CD4-positive, alpha-beta T cell treated with Interleukin-12 subunit alpha and Interleukin-12 subunit beta, for 1 hour (primary cell): ENCODE data around the gene GRAMD4.
"Not testable (repeated sequence)": the region's sequence is repeated elsewhere in the genome, so short reads cannot be mapped to it uniquely, and the experiment has no call there.

ENCODE experiments used
- DNase-seq: peaks from one replicate; pipeline ENCODE4 v3.0.0-alpha.2; 2020

GRAMD4 gene

GRCh38 chr22:46640293-46641055 is 20.3 kb downstream of the GRAMD4 start:
- no peak for DNase-seq

DNA sequence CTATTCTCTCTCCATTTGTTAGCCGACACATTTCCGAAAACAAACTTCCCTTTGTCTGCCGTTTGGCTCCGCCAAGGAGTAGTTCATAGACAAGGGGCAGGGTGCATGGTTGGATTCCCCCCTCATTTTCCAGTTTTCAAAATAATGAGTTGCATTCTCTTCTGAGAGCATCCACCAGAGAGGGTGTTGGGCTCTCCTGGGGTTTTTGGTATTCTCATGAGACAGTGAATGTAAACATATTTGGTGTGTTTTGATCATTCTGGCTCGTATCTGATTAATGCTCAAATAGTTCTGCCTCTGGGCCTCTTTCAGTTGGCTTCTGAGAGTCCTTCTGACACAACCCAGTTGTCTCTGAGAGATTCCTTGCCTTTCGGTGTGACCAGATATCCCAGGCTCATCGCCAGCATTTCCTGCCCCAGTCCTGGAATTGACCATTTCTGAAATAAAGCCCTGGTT is 21.7 kb downstream of the GRAMD4 start:
- no peak for DNase-seq

- DNase-seq = not testable (repeated sequence)
Measured at GRCh38 chr22:46642840-46643480, 22.8 kb downstream of the GRAMD4 start.

DNA sequence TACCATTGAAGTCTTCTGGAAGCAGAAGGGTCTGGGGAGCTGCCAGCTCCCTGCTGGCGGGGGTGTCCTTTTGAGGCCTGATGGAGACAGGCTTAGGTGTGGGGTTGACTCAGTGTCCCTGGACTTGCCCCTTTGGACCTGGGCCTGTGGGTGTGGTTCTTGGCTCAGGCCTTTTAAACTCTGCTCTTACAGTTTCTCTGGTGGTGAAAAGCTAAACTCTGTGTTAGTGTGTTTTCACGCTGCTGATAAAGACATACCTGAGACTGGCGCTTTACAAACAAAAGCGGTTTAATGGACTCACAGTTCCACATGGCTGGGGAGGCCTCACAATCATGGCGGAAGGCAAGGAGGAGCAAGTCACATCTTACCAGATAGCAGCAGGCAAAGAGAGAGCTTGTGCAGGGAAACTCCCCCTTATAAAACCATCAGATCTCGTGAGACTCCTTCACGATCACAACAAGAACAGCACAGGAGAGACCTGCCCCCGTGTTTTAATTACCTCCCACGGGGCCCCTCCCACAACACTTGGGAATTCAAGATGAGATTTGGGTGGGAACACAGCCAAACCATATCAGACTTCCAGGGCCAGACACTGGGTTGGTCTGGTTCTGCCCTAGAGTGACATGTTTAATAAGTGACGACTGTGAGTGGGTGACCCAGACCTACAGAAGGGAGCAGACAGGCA is 26.5 kb downstream of the GRAMD4 start:
- no peak for DNase-seq

DNA sequence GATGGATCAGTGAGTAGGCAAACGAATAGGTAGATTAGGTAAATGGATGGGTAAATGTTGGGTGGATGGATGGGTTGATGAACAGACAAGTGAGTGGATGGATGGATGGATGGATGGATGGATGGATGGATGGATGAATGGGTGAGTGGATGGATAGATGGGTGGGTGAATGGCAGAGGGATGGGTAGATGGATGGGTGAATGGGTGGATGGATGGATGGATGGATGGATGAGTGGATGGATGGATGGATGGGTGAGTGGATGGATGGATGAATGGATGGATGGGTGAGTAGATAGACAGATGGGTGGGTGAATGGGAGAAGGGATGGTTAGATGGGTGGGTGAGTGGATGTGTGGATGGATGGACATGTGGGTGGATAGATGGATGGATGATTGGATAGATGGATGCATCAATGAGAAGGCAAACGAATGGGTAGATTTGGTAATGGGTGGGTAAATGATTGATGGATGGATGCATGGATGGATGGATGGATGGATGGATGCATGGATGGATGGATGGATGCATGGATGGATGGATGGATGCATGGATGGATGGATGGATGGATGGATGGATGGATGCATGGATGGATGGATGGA is 28.1 kb downstream of the GRAMD4 start:
- DNase-seq = not testable (repeated sequence)

DNA sequence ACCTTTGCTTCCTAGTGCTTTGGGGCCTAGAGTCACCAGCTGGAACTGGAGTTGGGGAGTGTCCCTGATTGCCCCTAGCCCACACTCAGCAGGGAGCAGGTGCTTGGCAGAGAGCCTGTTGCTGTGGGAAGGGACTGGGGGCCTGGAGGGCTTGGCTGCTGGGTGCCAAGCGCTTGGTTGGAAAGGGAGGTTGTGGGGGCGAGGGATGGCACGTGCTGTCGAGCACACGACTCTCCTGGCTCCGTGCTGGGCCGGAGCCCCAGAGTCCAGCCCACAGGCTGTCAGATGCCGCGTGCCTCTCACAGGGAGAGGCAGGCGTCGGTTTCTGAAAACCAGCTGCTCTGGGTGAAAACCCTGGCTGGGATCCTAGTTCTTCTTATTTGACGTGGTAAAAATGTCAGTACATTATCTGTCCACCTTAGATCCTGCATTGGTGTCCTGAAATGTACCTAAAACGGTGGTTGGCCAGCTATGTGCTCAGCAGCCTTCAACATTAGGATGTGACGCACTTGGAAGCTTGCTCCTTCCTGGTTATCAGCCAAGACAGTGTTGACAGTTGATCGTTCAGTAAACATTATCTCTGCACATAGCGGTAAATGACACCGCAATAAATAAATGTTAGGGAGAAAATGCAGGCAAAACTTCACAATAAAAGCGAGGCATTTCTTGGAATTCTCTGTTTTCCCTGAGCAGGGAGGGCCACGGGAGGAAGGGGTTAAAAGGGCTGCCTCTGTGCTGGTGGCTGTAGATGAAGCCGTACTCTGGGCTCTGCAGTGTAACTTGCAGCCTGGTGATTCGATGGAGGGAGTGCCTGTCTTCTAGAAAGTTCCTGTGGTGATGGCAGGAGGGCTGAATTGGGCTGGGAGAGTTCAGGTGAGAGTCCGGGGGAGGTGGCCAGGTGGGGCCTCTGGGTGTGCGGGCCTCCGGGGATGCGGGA is 29.2 kb downstream of the GRAMD4 start:
- DNase-seq = no peak

GRCh38 chr22:46650078-46650810 is 30.1 kb downstream of the GRAMD4 start:
- no peak for DNase-seq

- DNase-seq = no peak
Measured at GRCh38 chr22:46651316-46651715, 31.1 kb downstream of the GRAMD4 start.

GRCh38 chr22:46652081-46652846 is 32.1 kb downstream of the GRAMD4 start:
- no peak for DNase-seq

GRCh38 chr22:46652847-46653331 is 32.7 kb downstream of the GRAMD4 start:
- no peak for DNase-seq

- no peak for DNase-seq
Measured at GRCh38 chr22:46653596-46653995, 33.4 kb downstream of the GRAMD4 start.

DNA sequence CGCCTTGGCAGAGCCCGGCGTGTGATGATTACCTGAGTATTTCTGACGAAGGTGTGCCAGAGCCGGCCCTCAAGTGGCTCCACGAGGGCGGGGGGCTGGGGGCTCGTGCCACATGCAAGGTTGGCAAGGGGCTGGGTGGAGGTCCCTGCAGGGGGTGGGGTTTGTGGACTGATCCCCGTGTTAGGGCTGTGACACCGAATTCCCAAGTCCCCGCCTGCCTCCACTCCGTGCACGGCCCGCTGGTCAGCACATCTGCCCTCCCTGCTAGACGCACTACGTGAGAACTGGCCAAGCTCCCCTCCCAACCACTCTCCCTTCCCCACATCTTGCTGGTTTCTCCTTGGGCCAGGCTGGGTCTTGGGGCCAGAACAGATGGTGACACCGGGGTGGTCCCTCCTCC is 34.2 kb downstream of the GRAMD4 start:
- no peak for DNase-seq

DNA sequence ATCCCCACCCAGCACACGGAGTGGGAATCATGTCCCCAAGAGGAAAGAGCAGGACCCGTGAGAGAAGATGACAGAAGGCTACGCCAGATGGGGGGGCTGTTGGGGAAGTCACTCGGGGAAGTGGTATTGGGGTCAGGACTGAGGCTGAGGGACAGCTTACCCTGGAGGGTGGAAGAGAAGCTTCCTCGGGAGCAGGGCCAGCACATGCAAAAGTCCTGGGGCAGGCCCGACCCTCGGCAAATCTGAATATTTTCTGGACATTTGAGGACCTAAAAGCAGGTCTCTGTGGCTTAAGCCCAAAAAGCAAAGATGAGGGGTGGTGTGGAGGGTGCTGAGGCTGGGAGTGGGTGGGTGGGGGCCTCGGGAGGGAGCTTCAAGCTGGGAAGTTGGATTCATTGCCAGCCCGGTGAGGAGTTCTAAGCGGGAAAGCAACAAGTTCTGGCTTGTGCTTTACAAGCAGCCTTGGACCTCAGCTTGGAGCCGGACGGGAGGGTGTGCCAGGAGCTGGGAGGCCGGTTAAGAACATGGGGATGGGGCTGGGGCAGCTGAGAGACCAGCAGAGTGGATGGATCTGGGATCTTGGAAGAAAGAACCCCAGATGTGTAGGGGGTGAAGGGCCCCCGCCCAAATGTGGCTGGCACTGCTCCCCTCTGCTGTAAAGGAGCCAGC is 34.9 kb downstream of the GRAMD4 start:
- DNase-seq = no peak

GRCh38 chr22:46655861-46656608 is 35.8 kb downstream of the GRAMD4 start:
- no peak for DNase-seq

GRCh38 chr22:46656856-46657654 is 36.9 kb downstream of the GRAMD4 start:
- no peak for DNase-seq

DNA sequence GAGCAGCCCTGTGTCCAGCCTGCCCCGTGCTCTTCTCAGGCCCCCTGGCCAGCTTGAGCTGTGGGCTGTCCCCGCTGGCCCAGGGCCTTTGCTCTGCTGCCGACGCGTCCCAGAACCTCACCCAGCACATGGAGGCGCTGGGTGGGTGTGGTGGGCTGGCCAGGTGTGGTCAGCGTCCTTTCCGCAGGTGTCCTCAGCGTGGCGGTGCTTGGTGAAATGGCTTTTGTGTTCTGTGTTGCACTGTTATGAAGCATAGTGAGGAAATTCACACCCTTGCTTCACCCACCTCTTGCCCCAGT is 37.4 kb downstream of the GRAMD4 start:
- DNase-seq = no peak

DNA sequence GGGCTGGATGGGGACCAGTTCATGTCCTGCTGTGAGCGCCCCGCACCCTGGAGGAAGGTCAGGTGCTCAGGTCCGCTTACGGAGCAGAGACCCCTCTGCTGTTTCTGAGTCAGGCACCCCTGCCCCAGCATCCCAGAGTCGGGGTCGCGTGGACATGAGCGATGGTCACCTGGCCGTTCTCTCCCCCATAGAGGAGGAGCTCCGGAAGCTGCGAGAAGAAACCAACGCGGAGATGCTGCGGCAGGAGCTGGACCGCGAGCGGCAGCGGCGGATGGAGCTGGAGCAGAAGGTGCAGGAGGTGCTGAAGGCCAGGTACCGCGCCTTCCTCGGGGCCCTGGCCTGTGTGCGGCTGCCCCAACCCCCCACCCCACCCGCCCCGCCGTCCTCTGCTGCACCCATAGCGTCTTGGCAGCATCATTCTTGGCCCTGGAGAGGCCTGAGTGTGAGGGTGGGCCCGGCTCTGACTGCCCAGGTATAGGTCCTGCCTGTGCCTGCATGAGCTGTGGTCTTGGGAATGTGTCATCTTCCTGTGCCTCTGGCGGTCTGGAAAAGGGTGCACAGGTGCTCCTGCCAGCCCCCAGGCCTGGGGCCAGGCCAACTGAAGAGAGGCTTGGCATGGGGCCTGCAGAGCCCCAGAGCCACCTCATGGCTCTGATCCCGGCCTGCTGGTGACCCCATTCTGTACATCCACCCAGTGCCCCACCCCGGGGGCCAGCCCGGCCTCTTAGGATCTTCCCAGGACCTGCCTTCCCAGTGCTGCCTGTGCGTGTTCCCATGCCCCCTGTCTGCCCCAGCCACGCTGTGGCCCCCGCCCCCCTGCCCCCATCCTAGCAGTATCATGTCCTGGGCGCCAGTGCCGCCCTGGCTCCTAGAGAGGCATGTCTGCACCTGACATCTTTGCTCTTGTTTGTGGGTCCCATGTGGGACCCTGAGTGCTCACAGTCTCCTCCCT is 38.1 kb downstream of the GRAMD4 start:
- DNase-seq = no peak
